HEK293 (cell line): ENCODE data around the gene LMBR1.

Source experiments
- CTCF ChIA-PET: fragments of 350-600 bp; formaldehyde crosslinking; extraction: SDS; loops from one replicate; lab custom pipeline; 2021; ENCODE audit warnings: antibody characterized with exemption; lab: Yijun Ruan, JAX
- POLR2A ChIA-PET: fragments of 300-600 bp; formaldehyde crosslinking; extraction: SDS; loops from one replicate; lab custom pipeline; 2020; ENCODE audit warnings: antibody characterized with exemption, inconsistent platforms; lab: Yijun Ruan, JAX
- H3K27ac ChIP-seq: fragments of 200-500 bp; sonication (Bioruptor generic); 2 replicates; pipeline ENCODE4 v1.5.1; 2014; ENCODE audit warnings: low read depth, low read length, control low read depth, inconsistent platforms; ENCODE audit errors: extremely low read depth
- H3K36me3 ChIP-seq, 2 experiments: fragments of 200-500 bp in 1 of 2; sonication (Bioruptor generic) in 1 of 2; 1 replicate in 1 of 2; 2 replicates in 1 of 2; pipeline ENCODE4 v1.5.1; 2014 to 2017; ENCODE audit warnings: inconsistent platforms in 2 of 2, low read length in 2 of 2; ENCODE audit not compliant: control insufficient read depth in 2 of 2, insufficient read depth in 1 of 2
- H3K4me1 ChIP-seq: fragments of 200-500 bp; sonication (Bioruptor generic); 2 replicates; pipeline ENCODE4 v1.5.1; 2014; ENCODE audit warnings: mild to moderate bottlenecking, low read length, inconsistent platforms; ENCODE audit not compliant: control insufficient read depth, insufficient read depth
- H3K4me3 ChIP-seq: 2 replicates; pipeline ENCODE4 v1.5.1; 2011; ENCODE audit warnings: low read depth, mild to moderate bottlenecking, control low read depth, low read length, moderate library complexity
- H3K9me3 ChIP-seq: fragments of 200-500 bp; sonication (Bioruptor generic); 2 replicates; pipeline ENCODE4 v1.5.1; 2014; ENCODE audit warnings: low read depth, low read length, inconsistent platforms; ENCODE audit not compliant: control insufficient read depth, insufficient read depth
- PRDM4 ChIP-seq: fragments of 450-650 bp; formaldehyde crosslinking; IDR thresholded peaks from 2 replicates; pipeline ENCODE4 v1.5.1; 2017; ENCODE audit warnings: missing biosample characterization, missing genetic modification characterization
- SETDB1 ChIP-seq: IDR thresholded peaks from one replicate; pipeline ENCODE4 v1.6.1; 2017; ENCODE audit warnings: mild to moderate bottlenecking, low read length, moderate library complexity, mixed read lengths; ENCODE audit not compliant: insufficient read length
- ZNF140 ChIP-seq: fragments of 450-650 bp; formaldehyde crosslinking; IDR thresholded peaks from 2 replicates; pipeline ENCODE4 v1.5.1; 2016; ENCODE audit warnings: missing biosample characterization, missing genetic modification characterization
- ZNF146 ChIP-seq: fragments of 450-650 bp; formaldehyde crosslinking; IDR thresholded peaks from 2 replicates; pipeline ENCODE4 v1.5.1; 2016; ENCODE audit warnings: missing biosample characterization, missing genetic modification characterization
- ZNF157 ChIP-seq: fragments of 450-650 bp; formaldehyde crosslinking; IDR thresholded peaks from 2 replicates; pipeline ENCODE4 v1.5.1; 2016; ENCODE audit warnings: missing biosample characterization, missing genetic modification characterization
- ZNF292 ChIP-seq: fragments of 450-650 bp; formaldehyde crosslinking; IDR thresholded peaks from 2 replicates; pipeline ENCODE4 v1.5.1; 2016; ENCODE audit warnings: low read depth, missing biosample characterization, missing genetic modification characterization, borderline replicate concordance
- ZNF341 ChIP-seq: fragments of 450-650 bp; formaldehyde crosslinking; IDR thresholded peaks from 2 replicates; pipeline ENCODE4; 2016; ENCODE audit warnings: low read depth, missing biosample characterization, missing genetic modification characterization
- ZNF548 ChIP-seq: fragments of 450-650 bp; formaldehyde crosslinking; IDR thresholded peaks from 2 replicates; pipeline ENCODE4 v1.5.1; 2016; ENCODE audit warnings: missing biosample characterization, missing genetic modification characterization
- ZNF639 ChIP-seq: fragments of 450-650 bp; formaldehyde crosslinking; IDR thresholded peaks from 2 replicates; pipeline ENCODE4 v1.5.1; 2016; ENCODE audit warnings: missing biosample characterization, missing genetic modification characterization
- ZNF654 ChIP-seq: fragments of 450-650 bp; formaldehyde crosslinking; IDR thresholded peaks from 2 replicates; pipeline ENCODE4 v1.5.1; 2016; ENCODE audit warnings: low read depth, missing biosample characterization, missing genetic modification characterization
- ZNF776 ChIP-seq: fragments of 450-650 bp; formaldehyde crosslinking; IDR thresholded peaks from 2 replicates; pipeline ENCODE4 v1.5.0; 2017; ENCODE audit warnings: missing biosample characterization, missing genetic modification characterization, borderline replicate concordance
- ZSCAN18 ChIP-seq: fragments of 450-650 bp; formaldehyde crosslinking; IDR thresholded peaks from 2 replicates; pipeline ENCODE4 v1.5.1; 2016; ENCODE audit warnings: missing biosample characterization, missing genetic modification characterization

Gene LMBR1

GRCh38 chr7:156776527-156776926 is 116.5 kb downstream of the LMBR1 start:
- H3K9me3 ChIP-seq: no peaks in the 10 kb centered on the region
- POLR2A ChIA-PET: interaction anchor here (0.7 kb wide), 1 partner anchor 632 kb away, joined by 8 read pairs; no protein-coding TSS in a partner anchor
- TF ChIP-seq PRDM4 (tag by site-specific recombination) (no peak), ZNF292 (tag by site-specific recombination) (0 out of 2 replicates have a peak, but pooled peaks have one; percentile 10)
- H3K27ac ChIP-seq: no peak overlapping the region
- CTCF ChIA-PET: interaction anchor here (0.6 kb wide), 1 partner anchor 27 kb away, joined by 3 read pairs; no protein-coding TSS in a partner anchor
- no peaks in the 10 kb centered on the region for H3K36me3 ChIP-seq
- H3K4me1 ChIP-seq: peaks cover 3% of the 10 kb centered on the region; the same call in 1 of the 2 replicates
- H3K4me3 ChIP-seq: no peak overlapping the region

- H3K4me1 ChIP-seq: peaks cover 3% of the 10 kb centered on the region; the same call in 1 of the 2 replicates
- H3K4me3 ChIP-seq: no peak overlapping the region
- POLR2A ChIA-PET: no interaction called here
- TF ChIP-seq ZNF654 (tag by site-specific recombination): no peak
- no peak for TF ChIP-seq ZNF639 (tag by site-specific recombination)
- TF ChIP-seq ZNF548: no peak
- TF ChIP-seq ZNF776 (tag by site-specific recombination): no peak
- no peak for TF ChIP-seq ZNF157 (tag by site-specific recombination)
- no peak overlapping the region for H3K27ac ChIP-seq
- H3K9me3 ChIP-seq: no peaks in the 10 kb centered on the region
- no peaks in the 10 kb centered on the region for H3K36me3 ChIP-seq
- CTCF ChIA-PET: no interaction called here
These were observed 119.0 kb downstream of the LMBR1 start for GRCh38 chr7:156773966-156774365.

GRCh38 chr7:156772725-156773124 is 120.3 kb downstream of the LMBR1 start:
- TF ChIP-seq ZSCAN18 (tag by site-specific recombination) (no peak), ZNF140 (tag by site-specific recombination) (no peak), ZNF341 (tag by site-specific recombination) (no peak), ZNF146 (no peak), SETDB1 (no peak)
- TF ChIP-seq, all 188 proteins: peak for 0
- CTCF ChIA-PET: no interaction called here
- Histone ChIP-seq H3K27ac (no peak overlapping the region), H3K36me3 (no peaks in the 10 kb centered on the region), H3K4me1 (no peaks in the 10 kb centered on the region), H3K9me3 (no peaks in the 10 kb centered on the region), H3K4me3 (no peak overlapping the region)
- POLR2A ChIA-PET: no interaction called here
